MM.1S (cell line): Measurements from ENCODE around the gene S1PR1.

Experiments
- DNase-seq: peaks from one replicate; pipeline ENCODE4 v3.0.0-alpha.2; 2015
- H2AFZ ChIP-seq: fragments of 300-600 bp; sonication (generic); 2 replicates; pipeline ENCODE4 v1.6.0; 2016; ENCODE audit warnings: antibody characterized with exemption, low read length
- H3F3A ChIP-seq: fragments of 300-600 bp; sonication (generic); 2 replicates; pipeline ENCODE4 v1.6.1; 2016; ENCODE audit warnings: mild to moderate bottlenecking, antibody characterized with exemption, low read length, moderate library complexity, mixed read lengths; ENCODE audit not compliant: insufficient read depth
- H3K27ac ChIP-seq: fragments of 300-600 bp; sonication (generic); 2 replicates; pipeline ENCODE4 v1.5.1; 2016; ENCODE audit warnings: mild to moderate bottlenecking, low read length
- H3K27me3 ChIP-seq: fragments of 300-600 bp; sonication (generic); replicated peaks from 2 replicates; pipeline ENCODE4 v1.6.0; 2016; ENCODE audit warnings: low read length; ENCODE audit not compliant: insufficient read depth
- H3K36me3 ChIP-seq: fragments of 300-600 bp; sonication (generic); replicated peaks from 2 replicates; pipeline ENCODE4 v1.6.1; 2016; ENCODE audit warnings: mild to moderate bottlenecking, low read length, mixed read lengths; ENCODE audit not compliant: insufficient read depth
- H3K4me1 ChIP-seq: fragments of 300-600 bp; sonication (generic); 2 replicates; pipeline ENCODE4 v1.6.1; 2016; ENCODE audit warnings: low read length, mixed read lengths
- H3K4me2 ChIP-seq: fragments of 300-600 bp; sonication (generic); 2 replicates; pipeline ENCODE4 v1.6.0; 2016; ENCODE audit warnings: low read depth, low read length
- H3K4me3 ChIP-seq: fragments of 300-600 bp; sonication (generic); 2 replicates; pipeline ENCODE4 v1.5.1; 2016; ENCODE audit warnings: low read length, mixed read lengths
- H3K79me2 ChIP-seq: fragments of 300-600 bp; sonication (generic); 2 replicates; pipeline ENCODE4 v1.6.1; 2016; ENCODE audit warnings: mixed run types, low read length, mixed read lengths
- H3K9ac ChIP-seq: fragments of 300-600 bp; sonication (generic); 2 replicates; pipeline ENCODE4 v1.6.1; 2016; ENCODE audit warnings: low read length, mixed read lengths
- H3K9me2 ChIP-seq: fragments of 300-600 bp; sonication (generic); replicated peaks from 2 replicates; pipeline ENCODE4 v1.6.1; 2016; ENCODE audit warnings: mild to moderate bottlenecking, low read length, mixed read lengths; ENCODE audit not compliant: insufficient read depth
- H3K9me3 ChIP-seq: fragments of 300-600 bp; sonication (generic); replicated peaks from 2 replicates; pipeline ENCODE4 v1.6.1; 2016; ENCODE audit warnings: mild to moderate bottlenecking, low read length, mixed read lengths; ENCODE audit not compliant: insufficient read depth
- H4K20me1 ChIP-seq: fragments of 300-600 bp; sonication (generic); 2 replicates; pipeline ENCODE4 v1.6.1; 2016; ENCODE audit warnings: mild to moderate bottlenecking, low read length, moderate library complexity, mixed read lengths; ENCODE audit not compliant: insufficient read depth
- EZH2 ChIP-seq: fragments of 300-600 bp; sonication (generic); optimal IDR thresholded peaks from 2 replicates; pipeline ENCODE3; 2017; ENCODE audit warnings: low read depth, mild to moderate bottlenecking, antibody characterized with exemption, low read length, mixed read lengths
- EZH2phosphoT487 ChIP-seq: fragments of 300-600 bp; sonication (generic); IDR thresholded peaks from 2 replicates; pipeline ENCODE4 v1.6.1; 2018; ENCODE audit warnings: antibody characterized with exemption, low read length
- TF ChIP-seq, protein P1 (sequence below): fragments of 300-600 bp; sonication (generic); IDR thresholded peaks from 2 replicates; pipeline ENCODE4 v1.5.1; 2016; ENCODE audit warnings: antibody characterized with exemption, low read length, mixed read lengths

Gene S1PR1

DNA sequence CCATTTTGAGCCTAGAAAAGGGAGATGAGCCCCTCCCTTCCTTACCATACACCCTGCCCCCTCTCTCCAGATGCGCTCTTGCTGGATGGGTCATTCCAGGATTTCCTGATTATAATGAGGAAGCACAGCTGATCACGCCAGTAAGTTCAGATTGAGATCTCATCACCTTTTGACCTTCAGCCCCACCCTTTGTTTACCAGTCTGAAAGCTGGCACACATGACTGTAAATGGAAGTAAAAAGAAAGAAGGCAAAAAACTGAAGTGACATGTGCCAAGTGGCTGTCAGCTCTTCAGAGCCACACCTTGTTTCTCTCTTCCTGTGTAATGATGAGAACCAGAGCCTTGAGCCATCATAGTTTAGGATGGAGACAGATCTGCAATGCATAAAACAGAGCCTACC, 27.9 kb downstream of the S1PR1 start:
- H3K9ac ChIP-seq, result no peak overlapping the region
- H3K9me2 ChIP-seq, result no peaks in the 10 kb centered on the region
- no peaks in the 10 kb centered on the region for H3K27me3 ChIP-seq
- DNase-seq, result no peak
- H3K4me3 ChIP-seq, result no peak overlapping the region
- H3K27ac ChIP-seq, result no peak overlapping the region
- H3K36me3 ChIP-seq, result no peaks in the 10 kb centered on the region
- H3K9me3 ChIP-seq, result no peaks in the 10 kb centered on the region
- TF ChIP-seq EZH2phosphoT487, result no peak
- no peaks in the 10 kb centered on the region for H4K20me1 ChIP-seq
- no peak overlapping the region for H2AFZ ChIP-seq
- H3K4me2 ChIP-seq, result no peak overlapping the region
- H3K79me2 ChIP-seq, result no peaks in the 10 kb centered on the region
- no peaks in the 10 kb centered on the region for H3K4me1 ChIP-seq
- no peaks in the 10 kb centered on the region for H3F3A ChIP-seq

DNA sequence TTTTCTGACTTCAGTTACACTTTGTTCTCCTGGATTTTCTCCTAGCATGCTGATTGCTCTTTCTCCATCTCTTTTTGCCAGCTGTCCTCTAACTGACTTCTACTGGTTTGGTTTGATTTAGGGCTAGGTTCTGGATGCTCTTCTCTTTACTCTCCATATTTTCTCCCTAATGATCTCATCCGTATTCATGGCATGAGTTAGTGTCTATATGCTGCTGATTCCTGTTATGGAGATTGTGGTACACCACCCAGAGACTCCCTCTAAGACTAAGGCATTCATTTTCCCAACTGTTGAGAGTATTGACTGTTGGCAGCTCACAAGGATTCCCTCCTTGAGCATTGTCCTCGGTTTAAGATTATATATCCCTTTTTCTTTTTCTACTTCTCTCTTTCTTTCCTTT, 28.9 kb downstream of the S1PR1 start:
- Histone ChIP-seq H3K4me3 (no peak overlapping the region), H3K4me2 (no peak overlapping the region), H3K9ac (no peak overlapping the region), H3K79me2 (no peaks in the 10 kb centered on the region), H3F3A (no peaks in the 10 kb centered on the region), H3K9me2 (no peaks in the 10 kb centered on the region), H3K4me1 (no peaks in the 10 kb centered on the region), H3K27me3 (no peaks in the 10 kb centered on the region), H3K9me3 (no peaks in the 10 kb centered on the region), H3K36me3 (no peaks in the 10 kb centered on the region), H2AFZ (no peak overlapping the region), H4K20me1 (no peaks in the 10 kb centered on the region), H3K27ac (no peak overlapping the region)
- TF ChIP-seq, protein P1, sequence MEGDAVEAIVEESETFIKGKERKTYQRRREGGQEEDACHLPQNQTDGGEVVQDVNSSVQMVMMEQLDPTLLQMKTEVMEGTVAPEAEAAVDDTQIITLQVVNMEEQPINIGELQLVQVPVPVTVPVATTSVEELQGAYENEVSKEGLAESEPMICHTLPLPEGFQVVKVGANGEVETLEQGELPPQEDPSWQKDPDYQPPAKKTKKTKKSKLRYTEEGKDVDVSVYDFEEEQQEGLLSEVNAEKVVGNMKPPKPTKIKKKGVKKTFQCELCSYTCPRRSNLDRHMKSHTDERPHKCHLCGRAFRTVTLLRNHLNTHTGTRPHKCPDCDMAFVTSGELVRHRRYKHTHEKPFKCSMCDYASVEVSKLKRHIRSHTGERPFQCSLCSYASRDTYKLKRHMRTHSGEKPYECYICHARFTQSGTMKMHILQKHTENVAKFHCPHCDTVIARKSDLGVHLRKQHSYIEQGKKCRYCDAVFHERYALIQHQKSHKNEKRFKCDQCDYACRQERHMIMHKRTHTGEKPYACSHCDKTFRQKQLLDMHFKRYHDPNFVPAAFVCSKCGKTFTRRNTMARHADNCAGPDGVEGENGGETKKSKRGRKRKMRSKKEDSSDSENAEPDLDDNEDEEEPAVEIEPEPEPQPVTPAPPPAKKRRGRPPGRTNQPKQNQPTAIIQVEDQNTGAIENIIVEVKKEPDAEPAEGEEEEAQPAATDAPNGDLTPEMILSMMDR, result no peak
- TF ChIP-seq EZH2phosphoT487 (no peak), EZH2 (no peak)
- no peak for DNase-seq

DNA sequence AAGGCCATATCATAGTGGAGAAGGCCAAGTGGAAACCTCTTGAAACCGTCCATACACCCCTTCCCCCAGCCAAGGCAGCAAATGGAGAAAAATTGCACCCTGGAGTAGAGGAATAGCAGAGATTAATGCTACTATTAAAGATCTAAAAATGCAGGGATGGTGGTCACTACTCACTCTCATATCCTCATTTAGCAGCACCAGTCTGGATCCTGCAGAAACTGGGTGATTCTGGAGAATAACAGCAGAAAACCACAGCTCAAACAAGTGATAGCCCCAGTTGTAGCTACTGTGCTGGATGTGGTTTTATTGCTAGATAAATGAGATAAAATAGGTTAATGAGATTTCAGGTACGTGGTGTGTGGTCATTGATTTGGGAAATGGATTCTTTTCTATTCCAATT, 30.3 kb downstream of the S1PR1 start:
- Histone ChIP-seq H3K9ac (no peak overlapping the region), H4K20me1 (no peaks in the 10 kb centered on the region), H3K27ac (no peak overlapping the region), H3K9me3 (no peaks in the 10 kb centered on the region), H3K79me2 (no peaks in the 10 kb centered on the region), H3K4me3 (no peak overlapping the region), H3F3A (no peaks in the 10 kb centered on the region), H3K27me3 (no peaks in the 10 kb centered on the region), H3K9me2 (no peaks in the 10 kb centered on the region), H3K4me2 (no peak overlapping the region), H3K36me3 (no peaks in the 10 kb centered on the region), H3K4me1 (no peaks in the 10 kb centered on the region), H2AFZ (no peak overlapping the region)
- TF ChIP-seq EZH2phosphoT487 (no peak), EZH2 (no peak)
- TF ChIP-seq, protein P1, result no peak
- no peak for DNase-seq

DNA sequence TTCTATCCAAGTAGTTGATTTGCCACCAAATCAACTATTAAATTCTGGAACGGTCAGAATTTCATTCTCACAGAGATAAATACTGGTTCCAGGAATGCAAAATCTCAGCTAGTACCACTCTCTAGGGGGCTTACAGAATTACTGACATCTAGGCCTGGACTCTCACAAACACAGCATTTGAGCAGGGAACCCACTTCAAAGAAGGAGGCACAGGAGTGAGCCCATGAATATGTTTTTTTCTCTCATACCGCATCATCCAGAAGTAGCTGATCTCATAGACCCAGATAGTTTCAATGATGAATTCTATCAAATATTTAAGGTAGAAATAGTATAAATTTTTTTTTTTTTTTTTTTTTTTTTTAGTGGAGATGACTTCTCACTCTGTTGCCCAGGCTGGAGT, 32.1 kb downstream of the S1PR1 start:
- no peak overlapping the region for H3K27ac ChIP-seq
- TF ChIP-seq EZH2 (no peak), EZH2phosphoT487 (no peak)
- TF ChIP-seq, protein P1, result no peak
- no peaks in the 10 kb centered on the region for H3F3A ChIP-seq
- DNase-seq, result no peak
- H4K20me1 ChIP-seq, result no peaks in the 10 kb centered on the region
- no peaks in the 10 kb centered on the region for H3K9me2 ChIP-seq
- H3K36me3 ChIP-seq, result no peaks in the 10 kb centered on the region
- no peak overlapping the region for H3K4me3 ChIP-seq
- no peaks in the 10 kb centered on the region for H3K9me3 ChIP-seq
- no peak overlapping the region for H3K4me2 ChIP-seq
- H3K79me2 ChIP-seq, result no peaks in the 10 kb centered on the region
- H3K9ac ChIP-seq, result no peak overlapping the region
- no peaks in the 10 kb centered on the region for H3K4me1 ChIP-seq
- H3K27me3 ChIP-seq, result no peaks in the 10 kb centered on the region
- no peak overlapping the region for H2AFZ ChIP-seq
